ENCODE measurements around the gene CFAP73. TPM values are rescaled to one million over a fixed set of nuclear protein-coding genes. Genes with fewer than 3 reads are reported as not detected.
"Not testable (repeated sequence)": the region's sequence is repeated elsewhere in the genome, so short reads cannot be mapped to it uniquely, and the experiment has no call there.

The CFAP73 gene
- polyA plus RNA-seq, 3 donors, result 1.2 to 2.2 (median 1.4) TPM

DNA sequence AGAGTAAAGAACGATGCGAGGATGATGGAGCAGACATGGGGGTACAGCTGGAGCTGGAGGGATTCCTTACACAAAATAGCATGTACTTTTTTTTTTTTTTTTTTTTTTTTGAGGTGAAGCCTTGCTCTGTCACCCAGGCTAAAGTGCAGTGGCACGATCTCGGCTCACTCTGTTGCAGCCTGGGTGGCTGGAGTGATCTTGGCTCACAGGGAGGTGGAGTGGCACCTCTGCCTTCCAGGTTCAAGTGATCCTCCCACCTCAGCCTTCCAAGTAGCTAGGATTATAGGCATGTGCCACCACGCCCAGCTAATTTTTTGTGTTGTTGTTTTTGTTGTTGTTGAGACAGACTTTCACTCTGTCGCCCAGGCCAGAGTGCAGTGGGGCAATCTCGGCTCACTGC is 8.8 kb upstream of the CFAP73 start:
- no peak for DNase-seq

DNA sequence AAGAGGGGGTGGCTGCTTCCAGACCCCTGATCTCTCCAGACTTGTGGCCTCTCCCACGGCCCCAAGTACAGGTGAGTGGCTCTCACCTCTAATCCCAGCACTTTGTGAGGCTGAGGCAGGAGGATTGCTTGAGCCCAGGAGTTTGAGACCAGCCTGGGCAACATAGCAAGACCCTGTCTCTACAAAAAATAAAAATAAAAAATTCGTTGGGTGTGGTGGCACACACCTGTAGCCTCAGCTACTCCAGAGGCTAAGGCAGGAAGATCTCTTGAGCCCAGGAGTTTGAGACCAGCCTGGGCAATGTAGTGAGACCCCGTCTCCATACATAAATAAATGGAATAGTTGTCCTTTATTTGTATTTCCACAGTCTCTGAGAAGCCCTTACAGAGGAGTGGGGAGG is 7.8 kb upstream of the CFAP73 start:
- not testable (repeated sequence) for DNase-seq

DNA sequence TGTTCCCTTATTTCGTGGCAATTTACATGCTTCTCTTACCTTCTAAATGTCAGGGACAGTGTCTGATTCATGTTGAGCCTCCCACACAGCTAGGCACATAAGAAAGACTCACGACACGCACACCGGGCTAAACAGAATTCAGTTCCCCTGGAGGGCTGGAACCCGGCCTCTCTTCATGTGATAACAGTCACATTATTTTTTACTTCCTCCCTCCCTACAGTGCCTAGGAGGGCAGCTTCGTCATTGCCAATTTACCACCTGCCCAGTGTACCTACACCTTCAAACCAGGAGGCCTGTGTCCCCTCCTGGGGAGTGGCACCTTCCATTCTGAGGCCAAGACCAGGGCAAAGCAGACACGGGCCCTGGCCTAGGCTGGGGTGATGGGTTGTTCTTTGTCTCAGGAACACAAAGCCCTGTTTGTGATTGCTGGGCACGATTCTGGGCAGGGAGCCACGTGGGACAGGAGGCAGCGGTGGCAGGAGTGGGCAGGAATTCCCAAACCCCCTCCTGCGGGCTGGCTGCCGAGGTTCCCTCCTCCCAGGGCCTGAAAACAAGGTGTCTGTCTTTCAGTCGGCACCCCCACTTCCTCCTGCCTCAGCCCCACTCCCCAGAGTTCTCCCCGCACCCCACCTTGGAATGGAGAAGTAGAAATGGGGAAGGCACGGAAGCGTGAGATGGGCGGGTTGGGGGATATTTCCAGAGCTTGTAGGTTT is 7.2 kb upstream of the CFAP73 start:
- DNase-seq, result no peak

DNA sequence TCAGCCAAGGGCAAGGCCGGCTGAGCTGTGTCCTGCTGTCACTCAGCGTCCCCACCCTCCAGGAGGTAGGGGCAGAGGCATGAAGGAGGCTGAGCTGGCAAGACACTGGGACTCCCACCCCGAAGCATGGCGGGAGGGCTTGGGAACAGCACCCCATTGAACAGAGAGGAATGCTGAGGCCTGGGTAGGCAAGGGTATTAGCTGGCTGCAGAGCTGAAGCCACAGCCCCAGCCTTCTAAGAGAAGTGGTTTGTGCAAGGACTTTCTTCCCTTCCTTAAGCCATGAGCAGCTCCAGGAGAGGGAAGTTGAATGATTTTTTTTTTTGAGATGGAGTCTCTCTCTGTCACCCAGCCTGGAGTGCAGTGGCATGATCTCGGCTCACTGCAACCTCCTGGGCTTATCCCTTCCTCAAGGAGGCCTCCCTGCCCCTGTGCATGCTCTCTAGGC is 6.6 kb upstream of the CFAP73 start:
- DNase-seq, result no peak

DNA sequence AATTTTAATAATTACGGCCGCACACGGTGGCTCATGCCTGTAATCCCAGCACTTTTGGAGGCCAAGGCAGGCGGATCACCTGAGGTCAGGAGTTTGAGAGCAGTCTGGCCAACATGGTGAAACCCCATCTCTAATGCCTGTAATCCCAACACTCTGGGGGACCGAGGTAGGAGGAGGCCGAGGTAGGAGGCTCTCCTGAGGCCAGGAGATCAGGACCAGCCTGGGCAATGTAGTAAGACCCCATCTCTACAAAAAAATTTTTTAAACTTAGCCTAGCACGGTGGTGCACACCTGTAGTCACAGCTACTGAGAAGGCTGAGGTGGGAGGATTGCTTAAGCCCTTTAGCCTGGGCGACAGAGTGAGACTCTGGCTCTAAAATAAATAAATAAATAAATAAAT is 5.6 kb upstream of the CFAP73 start:
- no peak for DNase-seq

DNA sequence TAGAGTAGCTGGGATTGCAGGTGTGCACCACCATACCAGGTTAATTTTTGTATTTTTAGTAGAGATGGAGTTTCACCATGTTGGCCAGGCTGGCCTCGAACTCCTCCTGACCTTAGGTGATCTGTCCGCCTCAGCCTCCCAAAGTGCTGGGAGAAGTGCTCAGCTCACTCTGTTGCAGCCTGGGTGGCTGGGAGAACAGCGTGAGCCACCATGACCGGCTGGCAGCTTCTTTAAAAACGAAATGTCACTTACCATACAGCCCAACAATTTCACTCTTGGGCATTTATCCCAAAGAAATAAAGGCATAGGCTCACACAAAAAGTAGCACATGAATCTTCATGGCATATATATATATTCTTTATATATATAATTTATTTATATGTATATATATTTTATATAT is 4.7 kb upstream of the CFAP73 start:
- DNase-seq, result no peak

DNA sequence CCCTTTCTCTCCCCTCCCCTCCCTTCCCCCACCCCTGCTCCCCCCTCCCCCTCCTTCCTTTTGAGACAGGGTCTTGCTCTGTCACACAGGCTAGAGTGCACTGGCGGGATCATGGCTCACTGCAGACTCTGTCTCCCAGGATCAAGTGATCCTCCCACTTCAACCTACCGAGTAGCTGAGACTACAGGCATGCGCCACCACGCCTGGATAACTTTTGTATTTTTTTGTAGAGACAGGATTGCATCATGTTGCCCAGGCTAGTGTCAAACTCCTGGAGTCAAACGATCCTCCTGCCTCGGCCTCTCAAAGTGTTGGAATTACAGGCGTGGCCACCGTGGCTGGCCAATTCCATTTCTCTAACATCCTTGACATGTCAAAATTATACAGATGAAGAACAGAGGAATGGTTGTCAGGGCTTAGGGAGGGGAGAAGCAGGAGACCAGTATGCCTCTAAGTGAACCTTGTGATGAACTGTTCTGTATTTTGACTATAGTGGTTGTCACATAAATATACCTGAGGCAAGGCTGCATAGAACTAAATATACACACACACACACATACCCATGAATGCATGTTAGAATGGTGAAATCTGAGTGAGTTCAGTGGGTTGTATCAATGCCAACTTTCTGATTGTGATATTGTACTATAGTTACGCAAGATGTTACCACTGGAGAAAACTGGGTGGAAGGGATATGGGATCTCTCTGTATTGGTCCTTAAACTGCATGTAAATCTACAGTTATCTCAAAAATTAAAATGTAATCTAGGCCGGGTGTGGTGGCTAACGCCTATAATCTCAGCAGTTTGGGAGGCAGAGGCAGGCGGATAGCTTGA is 3.6 kb upstream of the CFAP73 start:
- DNase-seq, result no peak

DNA sequence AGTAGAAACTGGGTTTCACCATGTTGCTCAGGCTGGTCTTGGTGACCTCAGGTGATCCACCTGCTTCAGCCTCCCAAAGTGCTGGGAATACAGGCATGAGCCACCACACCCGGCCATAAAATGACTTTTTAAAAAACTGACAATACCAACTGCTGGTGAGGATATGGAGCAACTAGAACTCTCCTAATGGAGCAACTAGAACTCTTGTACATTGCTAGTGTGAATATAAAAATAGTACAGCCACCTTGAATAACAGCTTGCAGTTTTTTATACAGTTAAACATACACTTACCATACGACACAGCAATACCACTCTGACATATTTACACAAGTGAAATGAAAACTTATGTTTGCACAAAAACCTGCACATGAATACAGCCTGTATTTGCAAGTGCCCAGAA is 2.5 kb upstream of the CFAP73 start:
- no peak for DNase-seq

DNA sequence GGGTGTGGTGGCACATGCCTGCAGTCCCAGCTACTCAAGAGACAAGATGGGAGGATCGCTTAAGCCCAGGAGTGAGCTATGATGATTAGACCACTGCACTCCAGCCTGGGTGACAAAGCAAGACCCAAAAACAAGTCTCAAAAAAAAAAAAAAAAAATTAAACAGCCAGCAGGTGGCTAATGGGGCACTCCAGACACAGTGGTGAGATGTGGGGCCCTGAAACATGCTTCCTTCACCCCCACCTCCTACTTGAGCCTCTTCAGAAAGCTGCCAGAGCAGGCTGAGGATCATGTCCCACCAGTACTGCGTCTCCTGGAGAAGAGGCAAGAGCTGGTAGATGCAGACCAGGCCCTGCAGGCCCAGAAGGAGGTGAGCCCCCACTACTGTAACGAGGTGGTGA is 2.1 kb downstream of the CFAP73 start:
- DNase-seq, result no peak

DNA sequence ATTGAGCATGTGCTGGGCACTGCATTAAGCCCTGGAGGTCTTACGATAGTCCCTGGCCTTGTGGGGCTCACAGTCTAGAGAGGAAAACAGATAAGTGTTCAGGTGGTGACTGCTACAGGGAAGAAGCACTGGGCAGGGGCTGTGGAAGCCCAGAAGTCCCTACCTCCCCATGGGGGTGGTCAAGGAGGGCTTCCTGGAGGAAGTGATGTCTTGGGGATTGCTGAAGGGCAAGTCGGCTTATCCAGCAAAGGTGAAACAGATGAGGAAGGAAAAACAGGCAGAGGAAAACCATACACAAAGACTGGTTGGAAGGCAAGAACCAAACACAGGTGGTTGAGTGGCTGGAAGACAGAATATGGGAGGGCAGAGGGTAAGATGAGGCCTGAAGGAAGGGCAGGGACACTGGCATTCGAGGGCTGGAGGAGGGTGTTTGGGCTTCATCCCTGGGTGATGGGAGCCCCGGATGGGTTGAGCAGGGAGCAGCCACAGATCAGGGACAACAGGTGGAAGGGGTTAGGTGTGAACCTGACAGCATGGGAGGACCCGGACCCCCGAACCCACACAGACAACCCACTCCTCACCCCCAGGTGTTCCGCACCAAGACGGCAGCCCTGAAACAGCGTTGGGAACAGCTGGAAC is 2.8 kb downstream of the CFAP73 start:
- DNase-seq, result no peak

DNA sequence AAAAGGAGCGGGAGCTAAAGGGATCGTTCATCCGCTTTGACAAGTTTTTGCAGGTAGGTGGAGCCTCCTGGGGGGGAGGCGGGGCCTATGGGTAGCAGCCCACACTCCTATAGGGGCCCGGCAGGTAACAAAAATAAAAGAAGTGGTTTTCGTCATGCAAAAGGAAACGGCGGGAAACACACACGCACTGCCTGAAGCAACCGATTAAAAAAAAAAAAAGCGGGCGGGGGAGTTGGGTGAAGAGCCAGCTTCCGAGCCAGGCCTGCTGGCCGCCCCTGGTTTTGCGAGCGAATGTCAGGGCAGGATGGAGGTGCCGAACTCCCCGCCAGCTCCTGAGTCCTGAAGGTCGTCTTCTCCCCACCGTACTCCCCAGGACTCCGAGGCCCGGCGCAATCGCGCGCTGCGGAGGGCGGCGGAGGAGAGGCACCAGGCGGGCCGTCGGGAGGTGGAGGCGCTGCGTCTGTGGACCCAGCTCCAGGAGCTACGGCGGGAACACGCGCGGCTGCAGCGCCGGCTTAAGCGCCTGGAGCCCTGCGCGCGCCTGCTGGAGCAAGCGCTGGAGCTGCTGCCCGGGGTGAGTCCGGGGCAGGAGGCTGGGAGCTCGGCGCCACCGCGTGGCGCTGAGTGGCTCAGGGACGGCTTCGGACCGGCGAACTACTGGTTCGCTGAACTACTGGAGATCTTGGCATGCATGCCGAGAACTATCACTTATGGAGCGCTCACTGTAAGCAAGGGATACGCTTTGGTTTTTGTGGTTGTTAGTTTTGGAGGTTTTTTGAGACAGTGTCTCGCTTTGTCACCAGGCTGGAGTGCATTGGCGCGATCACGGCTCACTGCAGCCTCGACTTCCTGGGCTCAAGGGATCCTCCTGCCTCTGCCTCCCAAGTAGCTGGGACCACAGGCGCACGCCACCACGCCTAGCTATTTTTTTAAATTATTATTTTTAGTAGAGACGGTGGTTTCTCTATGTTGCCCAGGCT is 3.6 kb downstream of the CFAP73 start:
- peak; percentile 66 for DNase-seq

DNA sequence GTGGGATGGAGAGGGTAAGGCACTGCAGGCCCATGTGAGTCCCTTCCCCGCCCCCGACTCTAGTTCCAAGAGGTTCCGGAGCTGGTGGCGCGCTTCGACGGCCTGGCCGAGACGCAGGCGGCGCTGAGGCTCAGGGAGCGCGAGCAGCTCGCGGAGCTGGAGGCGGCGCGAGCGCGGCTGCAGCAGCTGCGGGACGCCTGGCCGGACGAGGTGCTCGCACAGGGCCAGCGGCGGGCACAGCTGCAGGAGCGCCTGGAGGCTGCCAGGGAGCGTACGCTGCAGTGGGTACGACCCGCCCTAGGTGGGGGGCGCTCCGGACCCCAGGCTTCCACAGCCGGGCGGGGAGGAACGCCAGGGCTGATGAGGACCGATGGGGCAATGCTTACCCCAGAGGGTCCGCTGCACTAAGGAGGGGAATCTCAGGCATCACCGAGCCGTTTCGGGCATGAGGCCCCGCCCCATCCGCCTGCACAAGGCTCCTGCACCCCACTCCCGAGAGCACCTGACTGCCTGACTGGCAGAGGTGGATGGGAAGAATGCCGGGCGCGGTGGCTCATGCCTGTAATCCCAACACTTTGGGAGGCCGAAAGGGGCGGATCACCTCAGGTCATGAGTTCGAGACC is 4.9 kb downstream of the CFAP73 start:
- DNase-seq, result no peak

DNA sequence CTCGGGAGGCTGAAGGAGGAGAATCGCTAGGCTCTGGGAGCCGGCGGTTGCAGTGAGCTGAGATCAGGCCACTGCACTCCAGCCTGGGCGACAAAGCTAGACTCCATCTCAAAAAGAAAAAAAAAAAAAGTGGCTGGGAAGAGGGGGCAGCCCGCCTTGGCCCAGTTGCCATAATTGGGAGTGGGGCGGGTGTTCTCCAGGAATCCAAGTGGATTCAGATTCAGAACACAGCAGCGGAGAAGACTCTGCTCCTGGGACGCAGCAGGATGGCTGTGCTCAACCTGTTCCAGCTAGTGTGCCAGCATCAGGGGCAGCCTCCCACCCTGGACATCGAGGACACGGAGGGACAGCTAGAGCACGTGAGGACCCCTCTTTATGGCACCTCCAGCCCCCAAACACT is 5.5 kb downstream of the CFAP73 start:
- no peak for DNase-seq

DNA sequence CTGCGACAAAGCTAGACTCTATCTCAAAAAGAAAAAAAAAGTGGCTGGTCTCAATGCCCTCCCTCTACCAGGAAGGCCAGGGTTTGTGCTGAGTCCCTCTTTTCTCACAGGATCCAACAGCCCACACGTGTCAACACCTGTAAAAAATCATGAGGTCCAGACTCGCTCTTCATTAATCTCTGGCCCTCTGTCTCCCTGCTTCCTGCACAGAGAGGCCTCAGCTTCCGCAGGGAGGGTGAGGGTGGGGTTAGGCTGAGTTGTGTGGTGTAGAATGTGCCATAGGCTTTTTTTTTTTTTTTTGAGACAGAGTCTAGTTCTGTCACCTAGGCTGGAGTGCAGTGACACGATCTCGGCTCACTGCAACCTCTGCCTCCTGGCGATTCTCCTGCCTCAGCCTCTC is 6.1 kb downstream of the CFAP73 start:
- no peak for DNase-seq

DNA sequence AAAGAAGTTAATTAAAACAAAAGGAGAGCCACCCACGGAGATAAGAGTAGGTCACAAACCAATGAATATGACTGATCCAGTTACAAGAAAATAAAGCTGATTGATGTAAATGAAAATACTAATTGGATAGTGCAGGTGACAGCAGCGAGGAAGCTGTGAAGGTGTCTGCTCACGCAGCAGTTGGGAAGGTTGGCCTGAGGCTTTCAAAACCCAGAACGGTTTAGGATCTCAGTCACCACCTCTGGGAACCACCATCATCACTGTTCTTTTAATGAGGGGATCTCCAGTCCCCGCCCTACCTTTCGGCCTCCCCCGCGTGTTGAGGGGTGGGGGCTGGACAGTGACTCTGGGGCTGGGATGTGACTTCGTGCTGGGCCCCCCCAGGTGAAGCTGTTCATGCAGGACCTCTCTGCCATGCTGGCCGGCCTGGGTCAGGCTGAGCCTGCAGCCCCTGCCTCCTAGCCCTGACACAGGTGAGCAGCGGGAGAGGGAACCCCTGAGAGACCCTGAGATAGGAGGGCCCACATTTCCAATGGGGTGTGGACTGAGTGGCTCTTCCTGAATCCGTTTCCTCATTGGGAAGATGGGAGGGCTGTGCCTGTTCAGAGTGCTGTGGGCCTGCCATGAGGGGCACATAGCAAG is 7.8 kb downstream of the CFAP73 start:
- DNase-seq, result no peak

DNA sequence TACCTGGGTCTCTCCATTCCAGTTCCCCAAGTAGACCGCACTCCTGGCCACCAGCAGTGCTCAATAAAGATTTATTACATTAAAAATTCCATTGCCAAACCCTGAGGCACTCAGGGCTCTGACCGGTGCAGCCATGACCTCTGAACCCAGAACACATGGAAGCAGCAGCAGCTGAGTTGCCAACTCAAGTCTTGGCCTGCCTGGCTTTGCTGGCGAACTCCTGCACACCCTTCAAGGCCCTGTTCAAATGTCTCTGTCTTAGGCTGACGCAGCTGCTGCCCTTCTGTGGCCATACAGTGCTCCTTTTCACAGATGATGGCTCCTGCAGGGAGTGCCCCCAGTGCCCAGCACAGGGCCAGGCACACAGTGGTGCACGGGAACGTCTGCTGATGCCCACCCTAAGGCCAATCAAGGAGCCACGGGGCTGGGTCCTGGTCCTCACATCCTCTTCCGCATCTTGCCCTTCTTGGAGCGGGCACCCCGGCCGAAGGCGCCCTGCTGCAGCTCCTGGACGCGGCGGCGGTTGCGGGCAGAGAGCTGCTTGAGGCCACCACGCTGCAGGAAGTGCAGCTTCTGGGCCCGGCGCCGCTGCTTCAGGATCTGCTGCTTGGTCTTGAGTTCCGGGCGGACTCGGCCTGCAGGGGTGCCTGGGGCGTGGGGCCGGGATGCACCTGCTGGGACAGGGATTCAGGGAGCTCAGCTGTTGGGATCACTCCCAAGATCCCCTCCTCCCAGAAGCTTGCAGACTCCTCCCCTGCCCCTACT is 9.1 kb downstream of the CFAP73 start:
- no peak for DNase-seq

DNA sequence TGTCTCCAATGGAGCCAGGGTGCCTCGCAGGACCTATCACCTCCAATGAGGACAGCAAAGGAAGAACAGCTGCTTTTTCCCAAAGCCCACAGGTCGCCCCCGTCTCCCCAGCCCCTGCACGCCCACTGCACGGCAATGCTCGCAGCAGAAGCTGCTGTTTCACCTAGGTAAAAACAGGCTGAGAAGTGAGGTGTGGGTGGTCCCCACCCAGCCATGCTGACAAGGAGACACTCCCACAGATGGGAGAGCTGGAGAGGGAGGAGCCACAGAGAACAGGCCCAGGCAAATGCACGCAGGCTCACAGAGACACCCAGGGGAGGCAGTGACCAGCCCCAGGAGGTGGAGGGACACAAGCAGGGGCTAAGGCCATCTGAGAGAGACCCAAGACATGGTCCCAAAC is 10.4 kb downstream of the CFAP73 start:
- no peak for DNase-seq

DNA sequence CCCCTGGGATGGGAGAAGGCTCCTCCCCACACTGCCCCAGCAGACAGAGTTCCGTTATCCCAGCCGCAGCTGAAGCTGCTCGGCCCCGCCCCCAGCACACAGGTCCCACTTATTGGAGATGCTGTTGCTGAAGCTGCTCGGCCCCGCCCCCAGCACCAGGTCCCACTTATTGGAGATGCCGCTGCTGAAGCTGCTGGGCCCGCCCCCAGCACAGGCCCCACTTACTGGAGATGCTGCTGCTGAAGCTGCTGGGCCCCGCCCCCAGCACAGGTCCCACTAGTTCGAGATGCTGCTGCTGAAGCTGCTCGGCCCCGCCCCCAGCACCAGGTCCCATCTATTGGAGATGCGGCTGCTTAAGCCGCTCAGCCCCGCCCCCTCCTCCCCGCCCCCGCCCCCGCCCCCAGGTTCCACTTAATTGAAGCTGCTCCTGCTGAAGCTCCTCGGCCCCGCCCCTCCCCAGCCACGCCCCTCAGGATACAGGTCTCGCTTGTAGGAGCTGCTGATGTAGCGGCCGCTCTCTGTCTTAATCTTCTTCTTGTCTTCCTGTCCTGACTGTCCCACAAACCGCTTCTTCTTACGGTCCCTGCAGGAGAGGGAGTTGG is 12.0 kb downstream of the CFAP73 start:
- peak; percentile 52 for DNase-seq

All from renal pelvis (tissue), 4 donors.